Activated T-helper 2 cell treated with anti-CD3 and anti-CD28 coated beads, Interferon-gamma antibody, Interleukin-2, Interleukin-4, amounts not matched to agents 10 μg/mL and 5 μg/mL and 100 μg/mL, durations not matched to agents 14 hours and 24 hours and 36 hours (primary cell): ENCODE data around the gene CHRDL1. TPM values are rescaled to one million over a fixed set of nuclear protein-coding genes. Genes with fewer than 3 reads are reported as not detected.
"Not testable (repeated sequence)": the region's sequence is repeated elsewhere in the genome, so short reads cannot be mapped to it uniquely, and the experiment has no call there.

ENCODE experiments used
- DNase-seq: peaks from one replicate; pipeline ENCODE4 v3.0.0; 2021; ENCODE audit warnings: low spot score
- H3K27ac Mint-ChIP-seq: one replicate; pipeline ENCODE4 v1.8.0; 2021; ENCODE audit warnings: mixed read lengths
- H3K27me3 Mint-ChIP-seq: one replicate; pipeline ENCODE4 v1.8.0; 2021; ENCODE audit warnings: low read depth, mixed read lengths
- H3K36me3 Mint-ChIP-seq: one replicate; pipeline ENCODE4 v1.8.0; 2021; ENCODE audit warnings: low read depth, mixed read lengths
- H3K4me1 Mint-ChIP-seq: one replicate; pipeline ENCODE4 v1.8.0; 2021; ENCODE audit warnings: low read depth, mixed read lengths
- H3K4me3 Mint-ChIP-seq: one replicate; pipeline ENCODE4 v1.8.0; 2021; ENCODE audit warnings: low read depth, mild to moderate bottlenecking, moderate library complexity, mixed read lengths
- H3K9me3 Mint-ChIP-seq: one replicate; pipeline ENCODE4 v1.8.0; 2021; ENCODE audit warnings: mixed read lengths
- intact Hi-C: fragments of 100-400 bp; cut with micrococcal nuclease; formaldehyde crosslinking; loops from one replicate; pipeline ENCODE4 v1.15.1; 2023
- total RNA-seq: library from RNA; stranded (reverse); gene quantifications from 2 replicates; pipeline ENCODE4 v1.2.3, GENCODE V29; 2022

CHRDL1 gene
- total RNA-seq, 1 donor from 2014 or later, result not detected

- H3K36me3 Mint-ChIP-seq, result no peaks in the 10 kb centered on the region
- H3K27ac Mint-ChIP-seq, result no peak overlapping the region
- intact Hi-C loops, result no loop called here
- no peaks in the 10 kb centered on the region for H3K27me3 Mint-ChIP-seq
- H3K9me3 Mint-ChIP-seq, result no peaks in the 10 kb centered on the region
- H3K4me1 Mint-ChIP-seq, result no peaks in the 10 kb centered on the region
- H3K4me3 Mint-ChIP-seq, result no peak overlapping the region
- DNase-seq, result no peak
Measured at GRCh38 chrX:110675886-110676285, 119.7 kb downstream of the CHRDL1 start.

GRCh38 chrX:110671068-110671803 lies 124.4 kb downstream of the CHRDL1 start:
- Mint-ChIP-seq H3K4me3 (no peak overlapping the region), H3K36me3 (no peaks in the 10 kb centered on the region), H3K9me3 (no peaks in the 10 kb centered on the region), H3K27me3 (no peaks in the 10 kb centered on the region), H3K27ac (no peak overlapping the region), H3K4me1 (no peaks in the 10 kb centered on the region)
- intact Hi-C loops, result no loop called here
- no peak for DNase-seq

- Mint-ChIP-seq H3K4me1 (no peaks in the 10 kb centered on the region), H3K27ac (no peak overlapping the region), H3K4me3 (no peak overlapping the region), H3K9me3 (no peaks in the 10 kb centered on the region), H3K36me3 (no peaks in the 10 kb centered on the region), H3K27me3 (no peaks in the 10 kb centered on the region)
- no peak for DNase-seq
- intact Hi-C loops, result no loop called here
Measured at GRCh38 chrX:110669572-110669971, 126.0 kb downstream of the CHRDL1 start.

GRCh38 chrX:110667706-110668105 lies 127.9 kb downstream of the CHRDL1 start:
- no peak overlapping the region for H3K27ac Mint-ChIP-seq
- intact Hi-C loops, result no loop called here
- H3K4me3 Mint-ChIP-seq, result no peak overlapping the region
- no peaks in the 10 kb centered on the region for H3K4me1 Mint-ChIP-seq
- no peaks in the 10 kb centered on the region for H3K9me3 Mint-ChIP-seq
- no peak for DNase-seq
- H3K36me3 Mint-ChIP-seq, result no peaks in the 10 kb centered on the region
- H3K27me3 Mint-ChIP-seq, result no peaks in the 10 kb centered on the region

- H3K4me1 Mint-ChIP-seq, result no peaks in the 10 kb centered on the region
Measured at GRCh38 chrX:110665223-110666002, 130.2 kb downstream of the CHRDL1 start.

GRCh38 chrX:110657073-110657472 lies 138.5 kb downstream of the CHRDL1 start:
- Mint-ChIP-seq H3K9me3 (no peaks in the 10 kb centered on the region), H3K4me3 (no peak overlapping the region), H3K27me3 (no peaks in the 10 kb centered on the region), H3K27ac (no peak overlapping the region), H3K4me1 (no peaks in the 10 kb centered on the region), H3K36me3 (no peaks in the 10 kb centered on the region)
- intact Hi-C loops, result no loop called here
- DNase-seq, result no peak

More at GRCh38 chrX:110665223-110666002, 130.2 kb downstream of the CHRDL1 start:
- Mint-ChIP-seq H3K36me3 (no peaks in the 10 kb centered on the region), H3K27ac (no peak overlapping the region), H3K4me3 (no peak overlapping the region), H3K9me3 (no peaks in the 10 kb centered on the region), H3K27me3 (no peaks in the 10 kb centered on the region)
- no peak for DNase-seq
- intact Hi-C loops, result loop anchor here (1.0 kb wide), 1 partner anchor 215 kb away; no protein-coding TSS in a partner anchor

GRCh38 chrX:110654280-110654679 lies 141.3 kb downstream of the CHRDL1 start:
- H3K9me3 Mint-ChIP-seq, intact Hi-C loops, H3K36me3 Mint-ChIP-seq: not testable (repeated sequence)

GRCh38 chrX:110646386-110646785 lies 149.2 kb downstream of the CHRDL1 start:
- no peaks in the 10 kb centered on the region for H3K27me3 Mint-ChIP-seq
- H3K36me3 Mint-ChIP-seq, result no peaks in the 10 kb centered on the region
- no peaks in the 10 kb centered on the region for H3K9me3 Mint-ChIP-seq
- no peak for DNase-seq
- no peaks in the 10 kb centered on the region for H3K4me1 Mint-ChIP-seq
- H3K4me3 Mint-ChIP-seq, result no peak overlapping the region
- H3K27ac Mint-ChIP-seq, result no peak overlapping the region
- intact Hi-C loops, result no loop called here

More at GRCh38 chrX:110654280-110654679, 141.3 kb downstream of the CHRDL1 start:
- H3K27me3 Mint-ChIP-seq, H3K27ac Mint-ChIP-seq, H3K4me1 Mint-ChIP-seq, DNase-seq, H3K4me3 Mint-ChIP-seq: not testable (repeated sequence)
